VCaP (cell line): ENCODE measurements around the gene HOXA4.

Experiments used
- H3K27ac ChIP-seq: fragments of 450-650 bp; 2 replicates; pipeline ENCODE4 v1.5.1; 2017
- CTCF ChIP-seq: fragments of 450-650 bp; conservative IDR thresholded peaks from 2 replicates; pipeline ENCODE4 v1.5.1; 2017; ENCODE audit warnings: mild to moderate bottlenecking, moderate library complexity

HOXA4 gene

GRCh38 chr7:27137640-27138315 is 7.2 kb upstream of the HOXA4 start:
- H3K27ac ChIP-seq = no peak overlapping the region
- TF ChIP-seq CTCF = no peak

- H3K27ac ChIP-seq = no peak overlapping the region
- TF ChIP-seq CTCF = no peak
Observed at GRCh38 chr7:27134392-27134791, 3.8 kb upstream of the HOXA4 start.

- H3K27ac ChIP-seq = no peak overlapping the region
- no peak for TF ChIP-seq CTCF
Observed at GRCh38 chr7:27133409-27134231, 3.1 kb upstream of the HOXA4 start.

- no peak overlapping the region for H3K27ac ChIP-seq
- no peak for TF ChIP-seq CTCF
Observed at GRCh38 chr7:27132978-27133377, 2.4 kb upstream of the HOXA4 start.

- H3K27ac ChIP-seq = no peak overlapping the region
- TF ChIP-seq CTCF = no peak
Observed at GRCh38 chr7:27132214-27132613, 1.7 kb upstream of the HOXA4 start.

- TF ChIP-seq CTCF = no peak
- H3K27ac ChIP-seq = peak overlapping the region; percentile 71; the same call in 1 of the 2 replicates
Observed at GRCh38 chr7:27131390-27131819, 848 bp upstream of the HOXA4 start.

- peak overlapping the region; percentile 71 for H3K27ac ChIP-seq
- TF ChIP-seq CTCF = peak; percentile 46
Observed at GRCh38 chr7:27129729-27130539, 623 bp downstream of the HOXA4 start.
